Measurements from ENCODE around the gene UBE2E3.
"Not testable (repeated sequence)": the region's sequence is repeated elsewhere in the genome, so short reads cannot be mapped to it uniquely, and the experiment has no call there.

UBE2E3 gene

DNA sequence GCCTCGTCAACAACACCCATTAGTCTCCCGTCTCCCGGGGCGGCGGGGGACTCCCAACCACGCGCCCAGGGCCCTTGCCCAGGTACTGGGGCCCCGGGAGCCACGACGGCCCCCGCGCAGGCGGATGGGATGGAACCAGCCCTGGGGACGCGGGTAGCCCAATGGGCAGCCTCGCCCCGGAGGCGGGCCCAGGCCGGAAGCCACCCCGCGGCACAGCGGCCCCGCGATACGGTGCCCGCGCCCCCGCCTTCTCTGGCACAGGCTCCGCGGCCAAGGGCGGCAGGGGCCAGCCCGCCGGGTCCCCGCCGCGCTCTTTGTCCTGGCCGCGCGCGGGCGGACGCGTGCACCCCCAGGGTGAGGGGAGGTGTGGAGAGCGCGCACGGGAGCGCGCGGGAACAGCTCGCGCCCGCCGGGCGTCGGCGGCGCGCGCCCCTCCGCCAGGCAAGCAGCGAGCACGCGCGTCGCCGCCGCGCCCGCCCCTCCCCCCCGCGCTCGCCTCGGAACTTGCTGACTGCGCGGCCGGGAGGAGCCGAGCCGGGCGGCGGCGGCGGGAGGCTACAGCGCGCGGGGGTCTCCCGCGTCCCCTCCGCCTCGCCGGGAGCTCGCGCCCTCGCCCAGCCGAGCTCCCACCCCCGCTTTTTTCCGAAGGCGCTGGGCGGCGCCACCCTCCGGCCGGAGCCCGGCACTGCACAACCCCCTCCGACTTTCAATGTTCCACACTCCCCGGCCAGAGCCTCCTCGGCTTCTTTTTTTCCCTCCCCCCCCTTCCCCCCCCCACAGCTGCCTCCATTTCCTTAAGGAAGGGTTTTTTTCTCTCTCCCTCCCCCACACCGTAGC lies at the start of gene UBE2E3:
Gene UBE2E3 (plus strand): TSS at position 500 of the 837 bp plus-strand sequence. CDS start 1,438 bp downstream, outside the sequence.
- H3K27me3 ChIP-seq (ENCODE audit: control insufficient read depth, insufficient read depth, low read length), result no peaks in the 10 kb centered on the region
- no peaks in the 10 kb centered on the region for H3K79me2 ChIP-seq
- peak within 1 kb of the TSS; percentile 99 for H2AFZ ChIP-seq
- peak within 1 kb of the TSS; percentile 84 for H3K27ac ChIP-seq
- H3K36me3 ChIP-seq (ENCODE audit: control insufficient read depth, insufficient read depth, low read length), result no peaks in the 10 kb centered on the region
- H3K9ac ChIP-seq, result peak within 1 kb of the TSS; percentile 54
- no peaks in the 10 kb centered on the region for H3K9me3 ChIP-seq (ENCODE audit: control insufficient read depth, low read length)
- H3K4me1 ChIP-seq, result peaks cover 25% of the 10 kb centered on the region
- H3K4me3 ChIP-seq (ENCODE audit: low read depth, low read length), result peak within 1 kb of the TSS; percentile 83
- TF ChIP-seq, protein P1, sequence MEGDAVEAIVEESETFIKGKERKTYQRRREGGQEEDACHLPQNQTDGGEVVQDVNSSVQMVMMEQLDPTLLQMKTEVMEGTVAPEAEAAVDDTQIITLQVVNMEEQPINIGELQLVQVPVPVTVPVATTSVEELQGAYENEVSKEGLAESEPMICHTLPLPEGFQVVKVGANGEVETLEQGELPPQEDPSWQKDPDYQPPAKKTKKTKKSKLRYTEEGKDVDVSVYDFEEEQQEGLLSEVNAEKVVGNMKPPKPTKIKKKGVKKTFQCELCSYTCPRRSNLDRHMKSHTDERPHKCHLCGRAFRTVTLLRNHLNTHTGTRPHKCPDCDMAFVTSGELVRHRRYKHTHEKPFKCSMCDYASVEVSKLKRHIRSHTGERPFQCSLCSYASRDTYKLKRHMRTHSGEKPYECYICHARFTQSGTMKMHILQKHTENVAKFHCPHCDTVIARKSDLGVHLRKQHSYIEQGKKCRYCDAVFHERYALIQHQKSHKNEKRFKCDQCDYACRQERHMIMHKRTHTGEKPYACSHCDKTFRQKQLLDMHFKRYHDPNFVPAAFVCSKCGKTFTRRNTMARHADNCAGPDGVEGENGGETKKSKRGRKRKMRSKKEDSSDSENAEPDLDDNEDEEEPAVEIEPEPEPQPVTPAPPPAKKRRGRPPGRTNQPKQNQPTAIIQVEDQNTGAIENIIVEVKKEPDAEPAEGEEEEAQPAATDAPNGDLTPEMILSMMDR (IDR thresholded peaks at IDR 0.05), result peak; percentile 63
- peak within 1 kb of the TSS; percentile 92 for H3K4me2 ChIP-seq (ENCODE audit: low read length)

GRCh38 chr2:180931841-180932240 lies 48.6 kb upstream of the UBE2E3 start:
- no peaks in the 10 kb centered on the region for H3K79me2 ChIP-seq
- TF ChIP-seq, protein P1 (IDR thresholded peaks at IDR 0.05), result no peak
- no peaks in the 10 kb centered on the region for H3K9me3 ChIP-seq (ENCODE audit: control insufficient read depth, low read length)
- H3K4me3 ChIP-seq (ENCODE audit: low read depth, low read length), result no peak overlapping the region
- H3K36me3 ChIP-seq (ENCODE audit: control insufficient read depth, insufficient read depth, low read length), result no peaks in the 10 kb centered on the region
- no peak overlapping the region for H3K27ac ChIP-seq
- H3K4me2 ChIP-seq (ENCODE audit: low read length), result no peak overlapping the region
- H3K9ac ChIP-seq, result no peak overlapping the region
- H3K4me1 ChIP-seq, result no peaks in the 10 kb centered on the region
- no peak overlapping the region for H2AFZ ChIP-seq
- H3K27me3 ChIP-seq (ENCODE audit: control insufficient read depth, insufficient read depth, low read length), result no peaks in the 10 kb centered on the region

- TF ChIP-seq, protein P1 (IDR thresholded peaks at IDR 0.05), result no peak
- no peak overlapping the region for H3K4me3 ChIP-seq (ENCODE audit: low read depth, low read length)
- H3K79me2 ChIP-seq, result no peaks in the 10 kb centered on the region
- H3K27ac ChIP-seq, result no peak overlapping the region
- H3K4me1 ChIP-seq, result no peaks in the 10 kb centered on the region
- H2AFZ ChIP-seq, result no peak overlapping the region
- H3K4me2 ChIP-seq (ENCODE audit: low read length), result no peak overlapping the region
- no peaks in the 10 kb centered on the region for H3K27me3 ChIP-seq (ENCODE audit: control insufficient read depth, insufficient read depth, low read length)
- no peaks in the 10 kb centered on the region for H3K36me3 ChIP-seq (ENCODE audit: control insufficient read depth, insufficient read depth, low read length)
- no peak overlapping the region for H3K9ac ChIP-seq
- H3K9me3 ChIP-seq (ENCODE audit: control insufficient read depth, low read length), result no peaks in the 10 kb centered on the region
Measured at GRCh38 chr2:180933332-180933731, 47.1 kb upstream of the UBE2E3 start.

GRCh38 chr2:180934911-180935310 lies 45.5 kb upstream of the UBE2E3 start:
- Histone ChIP-seq H3K4me3 (ENCODE audit: low read depth, low read length) (no peak overlapping the region), H3K4me2 (ENCODE audit: low read length) (no peak overlapping the region), H3K27me3 (ENCODE audit: control insufficient read depth, insufficient read depth, low read length) (no peaks in the 10 kb centered on the region), H3K36me3 (ENCODE audit: control insufficient read depth, insufficient read depth, low read length) (no peaks in the 10 kb centered on the region), H3K9me3 (ENCODE audit: control insufficient read depth, low read length) (no peaks in the 10 kb centered on the region), H3K4me1 (no peaks in the 10 kb centered on the region), H2AFZ (no peak overlapping the region), H3K79me2 (no peaks in the 10 kb centered on the region), H3K9ac (no peak overlapping the region), H3K27ac (no peak overlapping the region)
- TF ChIP-seq, protein P1 (IDR thresholded peaks at IDR 0.05), result no peak

DNA sequence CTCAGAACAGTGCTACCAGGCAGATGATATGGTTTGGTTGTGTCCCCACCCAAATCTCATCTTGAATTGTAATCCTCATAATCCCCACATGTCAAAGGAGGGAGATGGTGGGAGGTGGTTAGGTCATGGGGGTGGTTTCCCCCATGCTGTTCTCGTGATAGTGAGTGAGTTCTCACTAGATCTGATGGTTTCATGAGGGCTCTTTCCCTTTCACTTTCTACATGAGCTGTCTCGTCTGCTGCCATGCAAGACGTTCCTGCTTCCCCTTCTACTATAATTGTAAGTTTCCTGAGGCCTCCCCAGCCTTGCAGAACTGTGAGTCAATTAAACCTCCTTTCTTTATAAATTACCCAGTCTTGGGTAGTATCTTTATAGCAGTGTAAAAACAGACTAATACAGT lies 42.9 kb upstream of the UBE2E3 start:
- not testable (repeated sequence) for H3K9me3 ChIP-seq (ENCODE audit: control insufficient read depth, low read length); H3K79me2 ChIP-seq; H3K27ac ChIP-seq; H2AFZ ChIP-seq; H3K9ac ChIP-seq; H3K36me3 ChIP-seq (ENCODE audit: control insufficient read depth, insufficient read depth, low read length); H3K4me2 ChIP-seq (ENCODE audit: low read length); H3K4me1 ChIP-seq; H3K27me3 ChIP-seq (ENCODE audit: control insufficient read depth, insufficient read depth, low read length); H3K4me3 ChIP-seq (ENCODE audit: low read depth, low read length)
